ENCODE results near the gene FCRL6. TPM values are rescaled to one million over a fixed set of nuclear protein-coding genes. Genes with fewer than 3 reads are reported as not detected.

The FCRL6 gene
- total RNA-seq, 2 experiments from 2014 or later: 0.23 to 0.61 TPM

DNA sequence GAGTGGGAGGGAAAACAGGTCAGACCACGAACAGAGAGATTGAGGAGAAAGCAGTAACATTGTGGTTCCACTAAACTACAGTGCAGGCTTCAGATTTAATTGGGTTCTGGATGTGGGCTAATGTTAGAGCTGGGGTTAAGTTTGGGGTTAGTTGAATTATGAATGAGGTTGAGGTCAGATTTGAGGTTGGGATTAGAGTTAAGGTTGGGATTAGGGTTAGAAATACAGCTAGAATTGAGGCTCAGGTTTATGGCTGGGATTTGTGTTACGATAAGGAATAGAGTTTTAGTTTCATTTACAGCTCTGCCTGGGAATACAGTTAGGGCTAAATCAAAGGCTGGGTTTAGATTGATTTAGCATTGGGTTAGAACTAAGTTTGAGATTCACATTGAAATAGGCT is 62.1 kb downstream of the FCRL6 start:
- no peak overlapping the region for H3K27ac Mint-ChIP-seq
- CTCF ChIA-PET: no interaction called here
- ATAC-seq: no peak

More for the DNA sequence above, 62.1 kb downstream of the FCRL6 start:
- H3K9me3 Mint-ChIP-seq (ENCODE audit: low read depth): no peaks in the 10 kb centered on the region
- no peak overlapping the region for H3K4me3 Mint-ChIP-seq
- peaks cover 3% of the 10 kb centered on the region for H3K27me3 Mint-ChIP-seq
- no peaks in the 10 kb centered on the region for H3K36me3 Mint-ChIP-seq
- no peak for DNase-seq
- H3K4me1 Mint-ChIP-seq: peaks cover 17% of the 10 kb centered on the region

Other genes starting within 250 kb of the FCRL6 start
- gene APCS, start 214.5 kb upstream of the FCRL6 start, total RNA-seq: not detected
- gene CRP, start 87.8 kb upstream of the FCRL6 start, total RNA-seq: not detected
- 10 to 100 TPM; 23.0 to 26.5 TPM for gene DUSP23, start 21.4 kb upstream of the FCRL6 start, total RNA-seq
- 1 to 10 TPM in 1 of 2 experiments, under 1 TPM in 1; 0.70 to 1.5 TPM for gene SLAMF8, start 24.5 kb downstream of the FCRL6 start, total RNA-seq
- gene VSIG8, start 60.3 kb downstream of the FCRL6 start, total RNA-seq: not detected
- gene CFAP45, start 97.8 kb downstream of the FCRL6 start, total RNA-seq: 1 to 10 TPM; 1.3 to 1.6 TPM
- gene TAGLN2, start 123.1 kb downstream of the FCRL6 start, total RNA-seq: 100 to 1,000 TPM; 479 to 513 TPM
- gene IGSF9, start 143.3 kb downstream of the FCRL6 start, total RNA-seq: not detected
- gene SLAMF9, start 151.9 kb downstream of the FCRL6 start, total RNA-seq: not detected
- gene PIGM, start 229.6 kb downstream of the FCRL6 start, total RNA-seq: 1 to 10 TPM; 5.3 to 5.9 TPM